Kidney epithelial cell (primary cell): ENCODE measurements around the gene PRR15L. TPM values are rescaled to one million over a fixed set of nuclear protein-coding genes. Genes with fewer than 3 reads are reported as not detected.

ENCODE experiments used
- DNase-seq: peaks from one replicate; pipeline ENCODE4 v3.0.0-alpha.2; 2010; ENCODE audit warnings: low read depth
- H3K27me3 ChIP-seq: 2 replicates; pipeline ENCODE4 v1.6.0; 2011; ENCODE audit warnings: low read length; ENCODE audit not compliant: control insufficient read depth, insufficient read depth
- H3K36me3 ChIP-seq: 2 replicates; pipeline ENCODE4 v1.5.1; 2011; ENCODE audit warnings: low read length; ENCODE audit not compliant: control insufficient read depth, insufficient read depth
- H3K4me3 ChIP-seq: 2 replicates; pipeline ENCODE4 v1.5.1; 2011; ENCODE audit warnings: low read depth, mild to moderate bottlenecking, control low read depth, low read length
- CTCF ChIP-seq: IDR thresholded peaks from 2 replicates; pipeline ENCODE4 v1.5.1; 2011; ENCODE audit warnings: mild to moderate bottlenecking, moderate library complexity, low read length, control low read depth, inconsistent platforms; ENCODE audit not compliant: insufficient read depth, poor library complexity, severe bottlenecking
- total RNA-seq: library from RNA; depleted of rRNA; stranded (reverse); fragments of >200 nt; gene quantifications from 2 replicates; pipeline ENCODE4 v1.2.3, GENCODE V29; 2015

Gene PRR15L
- total RNA-seq, 1 donor from 2014 or later: 0.92 TPM

DNA sequence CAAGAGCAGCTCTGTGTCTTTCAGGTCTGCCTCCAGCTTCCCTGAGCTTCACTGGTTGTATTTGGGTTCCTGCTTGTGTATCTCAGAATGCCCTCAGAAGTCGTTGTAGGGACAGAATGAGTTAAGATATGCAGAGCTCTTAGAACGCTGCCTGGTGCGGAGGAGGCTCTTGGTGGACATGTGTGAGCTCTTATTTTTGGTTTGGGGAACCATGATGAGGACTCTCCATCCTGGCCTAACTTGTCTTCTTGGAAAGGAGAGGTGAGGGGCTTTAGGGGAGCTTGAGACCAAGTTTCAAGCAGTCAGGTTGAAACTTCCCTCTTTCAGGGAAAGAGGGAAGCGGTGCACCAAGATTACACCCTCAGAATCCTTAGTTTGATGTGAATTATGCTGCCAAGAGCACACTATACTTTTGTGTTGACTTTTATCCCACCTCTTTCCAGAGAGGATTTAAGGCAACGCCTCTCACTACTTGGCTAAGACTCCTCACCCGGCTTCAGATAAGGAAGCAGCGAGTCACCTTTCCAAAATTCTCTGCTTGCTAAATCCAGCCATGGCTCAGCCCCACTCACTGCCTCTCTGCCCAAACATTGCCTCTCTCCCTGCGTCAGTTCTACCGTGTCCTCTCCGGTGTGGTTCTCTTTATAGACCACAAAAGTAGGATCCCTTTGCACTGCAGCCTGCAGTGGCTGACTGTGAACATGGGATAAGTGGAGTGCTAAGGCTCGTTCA is 26.0 kb upstream of the PRR15L start:
- no peak overlapping the region for H3K4me3 ChIP-seq
- TF ChIP-seq CTCF: no peak

DNA sequence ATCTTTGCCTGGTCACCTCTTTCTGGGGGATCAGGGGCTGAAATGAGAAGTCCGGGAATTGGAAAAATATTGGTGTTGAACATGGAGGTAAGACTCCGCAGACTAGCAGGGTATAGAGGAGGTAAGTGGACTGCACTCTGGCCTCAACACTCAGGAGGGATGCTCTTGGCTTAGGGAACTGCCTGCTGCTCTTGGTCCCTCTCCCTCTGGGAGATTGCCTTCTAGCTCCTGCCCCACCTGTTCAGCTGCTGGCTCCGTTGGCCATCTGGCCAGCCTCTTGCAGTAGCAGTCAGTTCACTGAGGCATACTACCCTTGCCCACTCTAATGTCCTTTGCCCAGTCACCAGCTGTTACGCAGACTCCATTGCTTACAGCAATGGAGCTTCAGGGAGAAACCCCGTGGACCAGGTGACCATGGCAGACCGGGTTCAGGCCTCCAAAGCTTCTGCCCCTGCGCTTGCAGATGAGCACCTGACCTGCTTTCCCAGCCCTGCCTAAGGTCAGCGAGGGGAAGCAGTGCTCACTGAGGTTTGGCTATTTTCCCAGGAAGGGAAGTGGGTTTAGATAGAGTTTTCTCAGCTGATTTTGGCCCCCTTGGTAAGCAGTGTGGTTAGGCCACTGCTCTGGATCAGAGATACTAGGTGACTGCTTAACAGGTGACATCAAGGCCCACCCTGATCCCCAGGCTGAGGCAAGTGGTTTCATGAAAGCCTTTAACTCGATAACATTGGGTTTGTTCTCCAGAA is 25.1 kb upstream of the PRR15L start:
- no peak for DNase-seq
- Histone ChIP-seq H3K4me3 (no peak overlapping the region), H3K36me3 (peaks cover 5% of the 10 kb centered on the region), H3K27me3 (no peaks in the 10 kb centered on the region)
- no peak for TF ChIP-seq CTCF

More for the DNA sequence above, 26.0 kb upstream of the PRR15L start:
- peaks cover 5% of the 10 kb centered on the region for H3K36me3 ChIP-seq
- H3K27me3 ChIP-seq: no peaks in the 10 kb centered on the region
- DNase-seq: no peak

- no peak for TF ChIP-seq CTCF
- no peaks in the 10 kb centered on the region for H3K27me3 ChIP-seq
- no peak for DNase-seq
- H3K36me3 ChIP-seq: peaks cover 5% of the 10 kb centered on the region
- H3K4me3 ChIP-seq: no peak overlapping the region
Measured at GRCh38 chr17:47982091-47982617, 24.5 kb upstream of the PRR15L start.

DNA sequence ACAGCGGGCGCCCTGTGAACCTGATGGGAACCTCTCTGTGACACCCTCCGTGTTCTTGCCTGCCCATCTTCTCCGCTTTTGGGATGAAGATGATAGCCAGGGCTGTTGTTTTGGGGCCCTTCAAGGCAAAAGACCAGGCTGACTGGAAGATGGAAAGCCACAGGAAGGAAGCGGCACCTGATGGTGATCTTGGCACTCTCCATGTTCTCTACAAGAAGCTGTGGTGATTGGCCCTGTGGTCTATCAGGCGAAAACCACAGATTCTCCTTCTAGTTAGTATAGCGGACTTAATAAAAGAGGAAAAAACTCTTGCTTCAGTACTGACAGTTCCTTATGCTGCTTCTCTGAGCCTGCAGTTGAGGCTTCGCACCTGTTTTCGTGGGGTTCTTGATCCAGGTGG is 23.8 kb upstream of the PRR15L start:
- Histone ChIP-seq H3K4me3 (no peak overlapping the region), H3K27me3 (no peaks in the 10 kb centered on the region), H3K36me3 (peaks cover 5% of the 10 kb centered on the region)
- no peak for DNase-seq
- no peak for TF ChIP-seq CTCF

- TF ChIP-seq CTCF: no peak
- Histone ChIP-seq H3K27me3 (no peaks in the 10 kb centered on the region), H3K4me3 (no peak overlapping the region), H3K36me3 (peaks cover 5% of the 10 kb centered on the region)
- no peak for DNase-seq
Measured at GRCh38 chr17:47980541-47980940, 22.9 kb upstream of the PRR15L start.
